GM18861 (cell line): ENCODE measurements around the gene PANK3.
"Not testable (repeated sequence)": the region's sequence is repeated elsewhere in the genome, so short reads cannot be mapped to it uniquely, and the experiment has no call there.

Experiments used
- ATAC-seq: cut with Tn5 transposase; IDR thresholded peaks from one replicate; pipeline ENCODE4 v1.9.1; 2021; ENCODE audit not compliant: unreplicated experiment

Gene PANK3

DNA sequence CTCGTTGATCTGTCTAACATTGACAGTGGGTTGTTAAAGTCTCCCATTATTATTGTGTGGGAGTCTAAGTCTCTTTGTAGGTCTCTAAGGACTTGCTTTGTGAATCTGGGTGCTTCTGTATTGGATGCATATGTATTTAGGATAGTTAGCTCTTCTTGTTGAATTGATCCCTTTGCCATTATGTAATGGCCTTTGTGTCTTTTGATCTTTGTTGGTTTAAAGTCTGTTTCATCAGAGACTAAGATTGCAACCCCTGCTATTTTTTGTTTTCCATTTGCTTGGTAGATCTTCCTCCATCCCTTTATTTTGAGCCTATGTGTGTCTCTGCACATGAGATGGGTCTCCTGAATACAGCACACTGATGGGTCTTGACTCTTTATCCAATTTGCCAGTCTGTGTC, 17.0 kb upstream of the PANK3 start:
- ATAC-seq: not testable (repeated sequence)

DNA sequence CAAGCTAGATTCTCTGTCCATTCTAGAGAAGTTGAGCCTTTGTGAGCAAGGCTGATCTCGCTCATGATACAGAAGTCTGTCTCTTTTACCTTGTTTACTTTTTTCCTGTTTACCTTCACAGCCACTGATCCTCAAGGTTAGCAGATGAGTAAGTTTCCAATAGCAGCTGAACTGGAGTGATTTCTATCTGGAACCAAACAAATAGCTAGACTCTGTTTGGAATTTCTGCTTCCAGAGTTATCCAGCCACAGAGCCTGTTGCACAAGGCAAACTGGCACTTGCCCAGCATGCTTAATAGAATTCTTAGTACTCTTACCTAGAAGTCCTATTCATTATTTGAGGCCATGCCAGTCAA, 12.8 kb upstream of the PANK3 start:
- no peak for ATAC-seq

DNA sequence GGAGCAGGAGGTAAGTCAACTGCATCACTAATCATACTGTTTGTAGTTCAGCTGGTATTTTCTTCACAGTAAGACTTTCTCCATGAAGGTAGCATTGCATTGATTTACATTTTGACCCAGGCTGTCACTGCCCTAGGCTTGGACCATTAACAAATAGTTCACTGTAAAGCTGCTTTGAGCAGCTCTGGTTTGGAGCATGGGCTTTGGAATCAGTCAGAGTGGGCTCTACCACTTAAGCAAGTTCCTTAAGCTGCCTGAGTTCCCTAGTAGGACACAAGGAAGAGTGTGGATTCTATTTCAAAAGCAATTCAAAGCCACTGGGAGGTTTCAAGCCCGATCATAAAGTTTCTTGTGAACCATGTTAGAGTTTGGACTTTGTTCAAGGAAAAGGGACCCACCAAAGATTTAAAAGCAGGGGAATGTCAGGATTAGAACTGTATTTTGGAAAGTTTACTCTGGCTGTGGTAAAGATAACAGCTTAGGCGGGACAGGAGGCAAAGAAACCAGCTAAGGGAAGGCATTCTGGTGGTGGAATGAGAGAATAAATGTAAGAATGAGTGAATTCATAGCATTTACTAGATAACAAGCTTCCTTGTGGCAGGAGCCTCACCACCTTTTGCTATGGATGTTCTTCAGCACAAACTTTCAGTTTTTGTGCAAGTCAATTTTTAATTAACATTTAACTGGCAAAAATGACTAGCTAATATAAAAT, 12.3 kb upstream of the PANK3 start:
- ATAC-seq: no peak

DNA sequence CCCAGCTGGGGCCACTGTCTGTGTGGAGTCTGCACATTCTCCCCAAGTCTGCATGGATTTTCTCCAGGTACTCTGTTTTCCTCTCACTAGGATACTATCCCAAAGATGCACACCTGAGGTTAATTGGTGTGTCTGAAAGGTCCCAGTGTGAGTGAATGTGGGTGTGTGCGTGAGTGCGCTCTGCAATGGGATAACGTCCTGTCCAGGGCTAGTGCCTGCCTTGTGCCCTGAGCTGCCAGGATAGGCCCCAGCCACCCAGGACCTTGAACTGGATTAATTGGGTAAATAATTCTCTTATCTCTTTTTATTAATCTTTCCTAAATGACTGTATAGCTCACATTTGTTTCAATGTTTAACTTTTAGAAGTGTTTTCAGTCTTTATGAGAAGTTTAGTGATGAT, 11.5 kb upstream of the PANK3 start:
- no peak for ATAC-seq

DNA sequence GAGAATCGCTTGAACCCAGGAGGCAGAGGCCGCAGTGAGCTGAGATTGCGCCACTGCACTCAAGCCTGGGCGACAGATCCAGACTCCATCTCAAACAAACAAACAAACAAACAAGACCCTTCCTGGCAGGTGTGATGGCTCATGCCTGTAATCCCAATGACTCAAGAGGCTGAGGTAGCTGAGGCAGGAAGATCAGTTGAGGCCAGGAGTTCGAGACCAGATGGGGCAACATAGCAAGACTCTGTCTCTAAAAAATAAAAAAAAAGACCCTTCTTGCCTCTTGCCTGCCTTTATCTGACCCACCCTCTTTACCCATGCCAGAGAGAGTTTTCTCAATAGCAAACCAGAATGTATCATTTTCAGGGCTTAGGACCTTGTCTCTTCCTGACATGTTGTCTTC, 8.8 kb upstream of the PANK3 start:
- no peak for ATAC-seq

DNA sequence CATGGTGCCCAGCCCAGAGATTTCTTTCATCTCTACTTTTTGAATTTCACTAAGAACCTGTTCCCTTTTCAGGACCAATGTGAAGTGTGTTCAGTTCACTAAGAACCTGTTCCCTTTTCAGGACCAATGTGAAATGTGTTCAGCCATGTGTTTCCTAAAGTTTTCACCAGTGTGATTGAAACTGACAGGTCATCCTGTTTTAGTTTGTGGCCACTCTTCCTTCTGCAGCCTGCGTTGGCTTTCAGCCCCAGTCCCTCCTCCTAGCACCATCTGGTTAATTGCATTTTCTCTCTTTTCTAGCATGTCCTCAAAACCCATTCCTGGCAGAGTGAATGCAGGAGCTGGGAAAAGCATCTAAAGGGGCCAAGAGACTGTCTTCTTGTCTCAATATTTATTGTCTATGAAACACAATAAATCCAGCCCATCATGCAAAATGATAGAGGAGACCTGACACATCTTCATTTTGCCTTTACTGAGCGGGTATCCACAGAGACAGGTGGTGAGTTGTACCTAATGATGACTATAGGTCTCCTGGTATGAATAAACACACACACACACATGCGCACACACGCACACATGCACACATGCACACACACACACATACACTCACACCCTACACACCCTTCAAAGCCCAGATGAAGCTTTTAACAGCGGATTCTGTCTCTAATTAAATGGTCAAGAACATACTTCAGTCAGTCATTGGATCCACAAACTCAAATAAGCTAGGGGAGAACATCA, 6.1 kb upstream of the PANK3 start:
- no peak for ATAC-seq

DNA sequence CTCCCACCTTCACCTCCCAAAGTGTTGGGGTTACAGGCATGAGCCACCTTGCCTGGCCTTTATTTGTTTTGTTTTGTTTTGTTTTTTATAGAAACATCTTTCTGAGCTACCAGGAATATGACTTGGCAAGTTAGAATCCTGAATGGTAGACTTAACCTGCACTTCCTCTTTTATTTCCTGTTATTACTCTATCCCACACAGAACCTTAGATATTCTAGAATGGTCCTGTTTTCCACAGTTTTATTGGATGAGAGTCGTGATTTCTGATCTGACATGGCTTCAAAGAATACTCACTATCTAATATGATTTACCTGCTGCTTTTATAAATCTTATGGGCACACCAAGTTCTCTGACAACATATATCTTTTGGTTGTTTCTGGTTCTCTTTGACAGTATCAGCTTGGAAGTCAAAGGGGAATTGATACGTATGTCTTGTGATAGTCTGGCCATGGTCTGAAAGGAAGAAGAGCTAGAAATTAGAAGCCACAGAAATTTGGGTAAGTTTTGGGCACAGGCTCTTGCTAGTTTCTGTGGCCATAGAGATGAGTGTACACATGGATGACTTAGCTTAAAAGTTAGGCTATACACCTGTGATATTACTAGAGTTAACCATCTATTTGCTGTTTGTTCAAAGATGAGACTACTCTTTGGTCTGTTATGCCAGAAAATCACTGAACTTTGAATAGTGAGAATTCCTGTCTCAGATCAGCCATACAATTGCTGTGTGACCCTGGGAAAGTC, 4.7 kb upstream of the PANK3 start:
- peak; percentile 30 for ATAC-seq

DNA sequence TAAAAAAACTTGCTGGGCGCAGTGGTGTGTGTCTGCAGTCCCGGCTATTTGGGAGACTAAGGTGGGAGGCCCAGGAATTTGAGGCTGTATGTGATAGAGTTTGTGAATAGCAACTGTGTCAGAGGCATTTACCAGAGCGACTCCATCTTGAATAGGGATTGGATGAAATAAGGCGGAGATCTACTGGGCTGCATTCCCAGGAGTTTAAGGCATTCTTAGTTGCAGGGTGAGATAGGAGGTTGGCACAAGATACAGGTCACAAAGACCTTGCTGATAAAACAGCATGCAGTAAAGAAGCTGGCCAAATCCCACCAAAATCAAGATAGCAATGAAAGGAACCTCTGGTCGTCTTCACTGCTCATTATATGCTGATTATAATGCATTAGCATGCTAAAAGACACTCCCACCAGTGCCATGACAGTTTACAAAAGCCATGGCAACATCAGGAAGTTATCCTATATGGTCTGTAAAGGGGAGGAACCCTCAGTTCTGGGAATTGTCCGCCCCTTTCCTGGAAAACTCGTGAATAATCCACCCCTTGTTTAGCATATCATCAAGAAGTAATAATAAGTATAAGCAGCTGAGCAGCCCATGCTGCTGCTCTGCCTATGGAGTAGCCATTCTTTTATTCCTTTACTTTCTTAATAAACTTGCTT, 1.8 kb upstream of the PANK3 start:
- not testable (repeated sequence) for ATAC-seq

DNA sequence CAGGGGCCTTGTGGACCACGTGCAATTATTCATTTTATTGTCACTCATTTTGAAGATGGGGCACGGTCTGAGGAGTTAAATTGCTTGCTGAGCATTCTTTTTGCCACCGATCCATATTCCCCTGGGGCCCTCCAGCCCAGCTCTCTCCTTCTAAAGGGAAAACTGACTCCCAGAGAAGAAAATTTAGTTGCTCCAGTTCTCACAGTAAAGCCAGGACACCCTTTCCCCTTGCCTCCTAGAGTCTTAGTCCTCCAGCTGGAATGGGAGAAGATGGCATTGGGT, 1.0 kb upstream of the PANK3 start:
- no peak for ATAC-seq

DNA sequence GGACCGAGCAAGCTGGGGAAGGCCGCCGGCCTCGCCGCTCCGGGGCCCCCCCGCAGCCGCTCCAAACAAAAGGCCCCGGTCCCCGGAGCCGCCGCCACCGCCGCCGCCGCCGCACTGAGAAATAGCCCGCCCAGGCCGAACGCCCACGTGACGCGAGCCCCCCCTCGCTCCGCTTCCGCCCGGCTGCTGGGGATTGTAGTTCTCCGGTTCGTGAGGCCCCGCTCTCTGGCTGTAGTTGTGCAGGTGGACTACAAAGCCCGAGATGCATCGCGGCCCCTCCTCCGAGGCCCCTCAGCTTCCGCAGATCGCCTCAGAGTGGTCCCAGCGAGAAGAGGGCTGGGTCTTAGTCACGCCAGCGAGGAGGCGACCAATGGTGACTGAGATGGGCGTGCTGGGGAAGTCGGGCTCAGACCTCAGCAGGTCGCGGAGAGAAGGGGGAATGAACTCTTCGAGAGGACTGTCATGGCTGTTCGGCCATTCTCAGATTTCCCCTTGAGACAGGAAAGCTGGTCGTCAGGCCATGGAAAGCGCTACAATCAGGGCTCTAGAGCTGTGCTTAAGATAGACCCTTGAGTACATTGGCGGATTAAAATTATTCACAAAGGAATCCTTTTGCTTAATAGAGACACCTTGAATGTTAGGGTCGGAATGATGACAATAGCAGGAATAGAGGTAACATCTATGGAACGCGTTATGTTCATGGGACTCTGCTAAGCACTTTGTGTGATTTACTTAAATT, 489 bp upstream of the PANK3 start:
- ATAC-seq: peak; percentile 91

DNA sequence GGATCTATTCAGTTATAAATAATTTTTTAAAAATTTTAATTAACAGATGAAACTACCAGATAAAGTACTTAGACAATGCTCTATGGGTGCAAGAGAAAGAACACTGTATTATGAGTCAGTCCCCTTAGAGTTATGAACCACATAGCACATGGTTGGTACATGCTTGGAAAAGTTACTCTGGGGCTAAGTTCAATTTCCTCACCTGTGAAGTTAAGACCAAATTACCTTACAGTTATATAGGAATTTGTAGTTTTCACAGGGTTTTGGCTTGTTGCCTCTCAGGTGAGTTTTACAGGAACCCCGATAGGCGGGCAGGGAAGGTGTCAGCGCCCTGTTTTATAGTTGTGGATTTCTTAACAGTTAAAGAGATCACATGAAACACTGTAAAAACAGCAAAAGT, 1.2 kb downstream of the PANK3 start:
- ATAC-seq: no peak

DNA sequence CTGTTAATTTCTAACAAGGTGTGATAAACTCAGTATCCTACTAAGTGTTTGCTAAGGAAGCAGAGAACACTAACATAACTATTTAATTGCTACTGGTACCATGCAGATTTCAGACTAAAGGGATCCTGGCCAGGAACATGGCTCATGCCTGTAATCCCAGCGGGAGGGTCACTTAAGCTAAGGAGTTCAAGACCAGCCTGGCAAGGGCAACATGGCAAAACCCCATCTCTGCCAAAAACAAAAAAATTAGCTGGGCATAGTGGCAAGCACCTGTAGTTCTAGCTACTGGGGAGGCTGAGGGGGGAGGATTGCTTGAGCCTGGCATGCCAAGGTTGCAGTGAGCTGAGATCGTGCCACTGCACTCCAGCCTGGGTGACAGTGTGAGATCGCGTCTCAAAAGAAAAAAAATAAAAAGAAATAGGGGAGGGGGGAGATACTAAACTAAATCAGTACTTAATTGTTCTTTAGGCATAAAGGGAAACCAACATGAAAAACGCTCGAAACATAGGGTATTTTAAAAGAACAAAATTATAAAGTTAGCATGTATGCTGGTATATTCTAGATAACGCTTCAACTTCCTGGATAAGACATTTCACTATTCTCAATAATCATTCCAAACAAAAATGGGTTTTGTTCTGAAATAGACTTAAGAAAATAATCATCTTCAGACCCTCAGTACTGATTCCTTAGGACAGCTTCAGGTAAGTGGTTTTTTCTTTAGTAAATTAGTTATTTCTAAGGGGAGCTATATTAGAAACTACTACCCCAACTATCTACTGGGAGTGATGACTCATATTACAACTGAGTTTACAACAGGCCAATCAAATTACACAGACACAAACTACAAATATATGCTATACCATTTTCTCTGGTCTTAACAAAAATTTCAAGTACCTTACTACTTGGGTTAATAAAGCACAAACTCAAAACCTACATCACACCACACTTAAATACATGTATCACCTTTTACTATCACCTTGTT, 3.5 kb downstream of the PANK3 start:
- ATAC-seq: no peak

DNA sequence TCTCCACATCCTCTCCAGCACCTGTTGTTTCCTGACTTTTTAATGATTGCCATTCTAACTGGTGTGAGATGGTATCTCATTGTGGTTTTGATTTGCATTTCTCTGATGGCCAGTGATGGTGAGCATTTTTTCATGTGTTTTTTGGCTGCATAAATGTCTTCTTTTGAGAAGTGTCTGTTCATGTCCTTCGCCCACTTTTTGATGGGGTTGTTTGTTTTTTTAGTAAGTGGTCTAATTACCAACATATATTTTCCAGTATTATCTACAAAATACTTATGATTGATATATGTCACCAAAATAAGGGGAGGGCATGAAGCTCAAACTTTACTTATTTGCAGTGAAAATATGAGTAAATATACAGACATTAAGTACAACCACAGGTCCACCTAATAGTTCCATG, 5.0 kb downstream of the PANK3 start:
- not testable (repeated sequence) for ATAC-seq

DNA sequence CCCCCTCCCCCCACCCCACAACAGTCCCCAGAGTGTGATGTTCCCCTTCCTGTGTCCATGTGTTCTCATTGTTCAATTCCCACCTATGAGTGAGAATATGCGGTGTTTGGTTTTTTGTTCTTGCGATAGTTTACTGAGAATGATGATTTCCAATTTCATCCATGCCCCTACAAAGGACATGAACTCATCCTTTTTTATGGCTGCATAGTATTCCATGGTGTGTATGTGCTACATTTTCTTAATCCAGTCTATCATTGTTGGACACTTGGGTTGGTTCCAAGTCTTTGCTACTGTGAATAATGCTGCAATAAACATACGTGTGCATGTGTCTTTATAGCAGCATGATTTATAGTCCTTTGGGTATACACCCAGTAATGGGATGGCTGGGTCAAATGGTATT, 5.5 kb downstream of the PANK3 start:
- not testable (repeated sequence) for ATAC-seq

DNA sequence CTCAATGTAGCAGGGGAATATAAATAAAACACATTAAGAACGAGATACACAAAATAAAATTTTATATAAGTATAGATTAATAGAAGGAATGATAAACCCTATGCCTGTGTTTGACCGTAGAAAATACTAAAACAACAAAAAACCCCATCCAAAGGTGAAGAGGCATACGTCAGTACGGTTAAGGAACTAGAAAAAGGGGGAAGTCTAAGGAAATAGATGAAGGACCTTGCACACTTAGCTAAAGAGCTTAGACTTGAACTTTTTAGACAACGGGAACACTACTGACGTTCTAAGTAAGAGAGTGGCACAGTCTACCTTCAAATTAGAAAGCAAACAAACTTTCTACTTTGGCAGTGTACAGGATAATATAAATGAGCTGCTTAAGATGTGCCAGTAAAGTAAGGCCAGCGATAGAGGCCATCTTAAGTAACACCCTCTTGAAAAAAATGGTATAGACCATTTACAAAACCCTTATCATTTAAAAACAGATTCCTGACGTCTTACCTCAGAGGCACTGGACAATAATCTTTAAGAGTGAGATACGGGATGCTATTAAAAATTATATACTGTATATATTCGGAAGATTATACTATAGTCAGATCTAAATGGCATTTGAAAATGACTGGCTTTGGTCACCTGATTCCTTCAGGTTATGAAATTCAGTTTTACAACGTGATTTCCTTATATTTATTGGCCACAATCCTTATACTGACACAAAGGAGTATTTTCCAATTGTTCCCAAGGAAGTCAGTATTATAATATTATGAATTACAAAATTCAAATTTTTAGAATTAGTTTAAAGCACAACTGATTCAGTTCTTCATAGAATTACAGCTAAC, 8.5 kb downstream of the PANK3 start:
- ATAC-seq: no peak

DNA sequence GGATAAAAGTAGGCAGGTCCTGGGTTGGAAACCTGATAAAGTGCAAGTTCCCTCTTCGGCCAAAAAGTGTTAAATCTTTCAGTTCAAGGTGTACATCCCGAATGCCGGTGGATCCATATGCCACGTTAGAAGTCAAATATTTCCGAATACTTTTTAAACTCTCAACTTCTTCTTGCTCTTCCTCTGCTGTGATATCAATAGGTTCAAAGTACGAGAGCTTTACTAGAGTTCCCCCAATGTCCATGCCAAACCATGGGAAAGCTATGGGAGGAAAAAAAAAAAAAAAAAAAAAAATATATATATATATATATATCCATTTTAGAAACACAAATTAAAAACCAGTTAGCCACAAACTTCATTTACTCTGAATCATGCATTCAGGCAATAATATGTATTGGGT, 10.4 kb downstream of the PANK3 start:
- ATAC-seq: no peak

DNA sequence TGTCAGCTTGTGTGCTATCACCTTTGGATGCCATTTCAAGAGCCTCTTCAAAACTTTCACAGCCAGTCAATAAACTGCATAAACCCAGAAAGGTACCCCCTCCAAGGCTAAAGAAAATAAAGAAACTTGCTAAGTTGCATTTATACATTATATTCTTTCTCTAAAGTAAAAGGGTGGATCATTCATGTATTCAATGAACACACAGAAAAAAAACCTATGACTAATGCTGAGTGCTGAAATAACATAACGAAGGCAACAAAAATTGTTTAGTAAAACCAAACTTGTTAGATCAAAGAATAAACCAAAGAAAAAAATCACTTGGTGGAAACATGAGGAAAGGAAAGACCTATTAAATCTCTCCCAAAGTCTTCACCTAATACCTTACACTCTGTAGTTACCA, 15.2 kb downstream of the PANK3 start:
- no peak for ATAC-seq

DNA sequence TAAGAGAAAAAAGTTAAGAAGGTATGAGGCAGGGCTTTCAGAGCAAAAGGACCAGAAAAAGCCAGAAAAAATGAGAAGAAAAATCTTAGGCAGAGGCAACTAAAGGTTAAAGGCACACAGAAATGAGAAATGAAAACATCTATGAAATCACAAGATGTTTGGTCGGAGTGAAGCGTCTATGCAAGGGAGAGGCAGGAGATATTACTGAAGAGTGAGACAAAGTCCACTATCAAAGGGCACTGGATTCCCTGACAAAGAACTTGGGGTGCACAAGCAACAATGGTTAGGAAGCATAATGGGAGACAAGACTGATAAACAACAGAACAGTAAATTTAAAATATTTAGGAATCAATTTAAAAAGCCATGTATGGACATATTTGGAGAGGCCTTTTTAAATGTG, 16.9 kb downstream of the PANK3 start:
- no peak for ATAC-seq

DNA sequence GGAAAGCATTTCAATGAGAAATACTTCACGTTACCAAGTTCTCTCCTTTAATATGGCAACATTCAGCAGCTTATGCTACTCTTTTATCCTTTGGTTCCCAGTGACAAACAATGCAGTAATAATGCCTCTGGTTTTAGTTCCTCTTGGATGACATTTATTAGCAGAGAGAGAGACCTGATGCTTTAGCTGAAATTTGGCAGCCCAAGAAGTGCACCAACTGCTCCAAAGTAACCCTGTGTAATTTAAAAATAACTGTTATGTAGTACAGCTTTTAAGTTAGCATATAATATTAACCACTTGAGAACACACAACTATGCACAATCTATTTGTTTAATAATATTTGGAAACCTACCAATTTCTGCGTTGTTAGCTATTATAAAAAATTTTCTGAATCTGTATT, 21.8 kb downstream of the PANK3 start:
- ATAC-seq: no peak
